Ascending aorta (tissue), 2 donors: ENCODE results near the gene TBL3. TPM values are rescaled to one million over a fixed set of nuclear protein-coding genes. Genes with fewer than 3 reads are reported as not detected.

Source experiments
- DNase-seq, 2 donors: peaks; one replicate each; pipeline ENCODE4 v3.0.0-alpha.2; 2019; ENCODE audit warnings: low spot score in 2 of 2
- H3K27ac ChIP-seq, 2 donors: fragments of 200-600 bp; sonication (generic); one replicate each; pipeline ENCODE4 v1.5.1; 2016 to 2017; ENCODE audit warnings: mild to moderate bottlenecking in 1 of 2
- H3K27me3 ChIP-seq: fragments of 200-600 bp; sonication (generic); one replicate; pipeline ENCODE4 v1.5.1; 2017
- H3K36me3 ChIP-seq, 2 donors: fragments of 200-600 bp; sonication (generic); one replicate each; pipeline ENCODE4 v1.5.1; 2016
- H3K4me1 ChIP-seq, 2 donors: fragments of 200-600 bp; sonication (generic); one replicate each; pipeline ENCODE4 v1.5.1; 2016 to 2017; ENCODE audit warnings: mild to moderate bottlenecking in 1 of 2
- H3K4me3 ChIP-seq, 2 donors: fragments of 200-600 bp; sonication (generic); one replicate each; pipeline ENCODE4 v1.5.1; 2016 to 2017; ENCODE audit warnings: mild to moderate bottlenecking in 1 of 2
- H3K9me3 ChIP-seq, 2 donors: fragments of 200-600 bp; sonication (generic); one replicate each; pipeline ENCODE4 v1.5.1; 2016
- CTCF ChIP-seq, 3 experiments: fragments of 200-600 bp in 2 of 3; fragments of 450-650 bp in 1 of 3; sonication (generic) in 2 of 3; IDR thresholded peaks; one replicate each; pipeline ENCODE4 v1.5.1; 2016 to 2019; ENCODE audit warnings: antibody characterized with exemption in 3 of 3, mild to moderate bottlenecking in 1 of 3, moderate library complexity in 1 of 3
- intact Hi-C: fragments of 100-400 bp; cut with DNase I; formaldehyde crosslinking; loops from one replicate; pipeline ENCODE4 v1.15.1; 2023
- total RNA-seq: library from RNA; depleted of rRNA; stranded (reverse); fragments of >200 nt; gene quantifications from one replicate; pipeline ENCODE4 v1.1.0, GENCODE V29; 2016

Gene TBL3
- total RNA-seq, 1 donor from 2014 or later: 55.7 TPM

GRCh38 chr16:1997494-1998359 is 25.9 kb downstream of the TBL3 start:
- Histone ChIP-seq H3K4me1 (peaks cover 0 to under 1% of the 10 kb centered on the region in 2 donors), H3K27me3 (no peaks in the 10 kb centered on the region), H3K27ac (no peak overlapping the region), H3K4me3 (no peak overlapping the region), H3K9me3 (no peaks in the 10 kb centered on the region), H3K36me3 (peaks cover 48 to 61% of the 10 kb centered on the region in 2 donors)
- intact Hi-C loops: no loop called here
- TF ChIP-seq CTCF (IDR thresholded peaks at IDR 0.05): no peak
- no peak for DNase-seq

DNA sequence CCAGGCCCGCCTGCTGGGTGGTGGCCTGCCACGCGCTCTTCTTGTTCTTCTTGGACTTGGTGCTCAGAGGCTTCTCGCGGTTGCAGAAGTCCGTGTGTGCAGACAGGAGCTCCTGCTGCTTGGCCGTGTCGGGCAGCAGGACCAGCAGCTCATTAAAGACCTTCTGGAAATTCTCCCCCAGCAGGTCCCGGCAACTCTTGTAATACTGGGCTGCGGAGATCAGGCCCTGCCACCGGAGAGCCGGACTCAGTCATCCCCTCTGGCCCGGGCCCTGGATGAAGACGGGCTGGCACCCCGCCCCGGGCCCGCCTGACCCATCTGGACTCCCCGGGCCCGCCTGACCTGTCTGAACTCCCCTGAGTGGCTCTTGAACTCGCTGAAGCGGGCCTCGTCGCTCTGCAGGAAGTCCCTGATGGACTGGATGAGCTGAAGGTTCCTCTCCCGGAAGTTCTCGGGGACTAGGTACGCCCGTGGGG is 26.5 kb downstream of the TBL3 start:
- peaks cover 54 to 68% of the 10 kb centered on the region in 2 donors for H3K36me3 ChIP-seq
- no peaks in the 10 kb centered on the region for H3K9me3 ChIP-seq
- no peaks in the 10 kb centered on the region for H3K4me1 ChIP-seq
- H3K27me3 ChIP-seq: no peaks in the 10 kb centered on the region
- no peak overlapping the region for H3K27ac ChIP-seq
- intact Hi-C loops: no loop called here
- no peak for DNase-seq
- H3K4me3 ChIP-seq: no peak overlapping the region
- TF ChIP-seq CTCF (IDR thresholded peaks at IDR 0.05): no peak

DNA sequence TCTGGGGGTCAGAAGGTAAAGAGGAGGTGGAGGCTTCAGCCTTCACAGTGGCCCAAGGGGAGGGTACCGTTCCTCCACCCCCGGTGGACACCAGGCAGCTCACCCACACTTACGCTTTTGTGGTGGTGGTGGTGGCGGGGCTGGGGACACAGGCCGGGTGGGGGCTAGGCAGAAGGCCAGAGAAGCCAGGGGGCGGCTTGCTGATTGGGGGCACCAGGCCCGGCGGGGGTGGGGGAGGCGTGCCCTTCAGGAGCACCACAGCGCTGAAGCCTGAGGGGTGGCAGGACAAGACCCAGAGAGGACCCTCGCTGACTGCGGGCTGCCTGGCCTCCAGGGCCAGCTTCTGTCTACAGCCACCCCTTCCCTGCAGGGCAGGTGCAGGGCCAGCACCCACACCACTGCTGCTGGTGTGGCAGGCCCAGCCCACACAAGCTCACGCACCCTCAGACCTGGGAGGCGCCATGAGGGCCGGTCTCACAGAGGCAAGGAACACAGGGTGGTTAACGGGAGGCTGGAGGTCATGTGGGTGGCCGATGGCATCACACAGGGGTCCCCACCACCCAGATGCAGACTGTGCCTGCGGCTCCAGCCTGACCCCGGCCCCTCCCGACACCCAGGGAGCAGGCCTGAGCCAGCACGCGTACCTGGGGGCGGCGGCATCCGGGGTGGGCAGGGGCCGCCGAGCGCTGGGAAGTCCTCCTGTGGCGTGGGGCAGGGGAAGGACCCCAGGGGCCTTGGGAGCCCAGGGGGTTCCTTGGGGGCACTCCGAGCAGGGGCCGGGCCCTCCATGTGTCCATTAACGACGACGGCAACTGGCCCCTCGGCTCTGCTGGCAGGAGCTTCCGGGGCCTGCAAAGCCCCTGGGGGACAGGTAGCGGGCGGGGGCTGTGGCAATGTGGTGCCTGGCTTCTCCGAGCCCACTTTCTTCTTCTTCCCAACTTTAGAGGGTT is 27.3 kb downstream of the TBL3 start:
- Histone ChIP-seq H3K4me1 (peaks cover 2% of the 10 kb centered on the region in 2 donors), H3K36me3 (peaks cover 55 to 68% of the 10 kb centered on the region in 2 donors), H3K4me3 (no peak overlapping the region), H3K27me3 (no peaks in the 10 kb centered on the region), H3K27ac (no peak overlapping the region), H3K9me3 (no peaks in the 10 kb centered on the region)
- no peak for TF ChIP-seq CTCF (IDR thresholded peaks at IDR 0.05)
- intact Hi-C loops: no loop called here
- no peak for DNase-seq

GRCh38 chr16:1999866-2000514 is 28.1 kb downstream of the TBL3 start:
- no peak overlapping the region for H3K4me3 ChIP-seq
- H3K4me1 ChIP-seq: peaks cover 6 to 7% of the 10 kb centered on the region in 2 donors
- TF ChIP-seq CTCF (IDR thresholded peaks at IDR 0.05): no peak
- intact Hi-C loops: no loop called here
- no peak for DNase-seq
- peaks cover 55 to 68% of the 10 kb centered on the region in 2 donors for H3K36me3 ChIP-seq
- H3K27me3 ChIP-seq: no peaks in the 10 kb centered on the region
- H3K27ac ChIP-seq: no peak overlapping the region
- no peaks in the 10 kb centered on the region for H3K9me3 ChIP-seq

DNA sequence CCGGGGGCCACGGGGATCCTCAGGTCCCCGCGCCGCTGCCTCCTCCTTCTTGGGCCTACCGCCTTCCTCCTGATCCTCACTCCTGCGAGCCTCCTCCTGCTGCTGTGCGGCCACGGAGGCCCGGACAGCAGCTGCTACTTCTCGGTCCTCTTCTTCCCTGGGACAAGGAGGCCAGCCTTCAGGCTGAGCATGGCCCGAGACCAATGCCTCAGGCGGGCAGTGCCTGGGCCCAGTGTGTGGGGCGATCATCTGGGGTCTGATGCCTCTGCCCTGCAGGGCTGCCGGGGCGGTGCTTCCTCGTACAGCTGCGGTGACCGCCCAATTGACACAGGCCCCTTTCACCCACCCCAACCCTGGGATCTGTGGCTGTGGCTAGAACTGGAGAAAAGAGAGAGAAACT is 29.2 kb downstream of the TBL3 start:
- peaks cover 6 to 10% of the 10 kb centered on the region in 2 donors for H3K4me1 ChIP-seq
- no peaks in the 10 kb centered on the region for H3K9me3 ChIP-seq
- no peak overlapping the region for H3K27ac ChIP-seq
- no peaks in the 10 kb centered on the region for H3K27me3 ChIP-seq
- no peak overlapping the region for H3K4me3 ChIP-seq
- TF ChIP-seq CTCF (IDR thresholded peaks at IDR 0.05): no peak
- intact Hi-C loops: no loop called here
- peaks cover 55 to 68% of the 10 kb centered on the region in 2 donors for H3K36me3 ChIP-seq
- no peak for DNase-seq
